H1 (cell line): Measurements from ENCODE around the gene GHRH. TPM values are rescaled to one million over a fixed set of nuclear protein-coding genes. Genes with fewer than 3 reads are reported as not detected.

ENCODE experiments used
- CTCF ChIA-PET: fragments of 300-600 bp; sonication (Branson Sonifier 250); formaldehyde crosslinking; loops from one replicate; lab custom pipeline; 2021; ENCODE audit not compliant: partially characterized antibody; lab: Charles Lee
- POLR2A ChIA-PET: fragments of 300-600 bp; sonication (Branson Sonifier 250); formaldehyde crosslinking; loops from one replicate; lab custom pipeline; 2021; ENCODE audit warnings: inconsistent platforms; ENCODE audit not compliant: partially characterized antibody; lab: Charles Lee
- DNase-seq, 2 experiments: peaks; one replicate each; pipeline versions ENCODE4 v3.0.0 to v3.0.0-alpha.2; 2010 to 2022; ENCODE audit warnings: low spot score in 2 of 2, low read depth in 1 of 2, mixed read lengths in 1 of 2
- FAIRE-seq: peaks from 2 replicates; lab custom pipeline; 2011; peaks lifted over from hg19 to GRCh38; lab: Jason Lieb, UNC
- H2AFZ ChIP-seq: 2 replicates; pipeline ENCODE4 v1.8.1; 2012; ENCODE audit warnings: low read length, inconsistent platforms
- H2AK5ac ChIP-seq: 2 replicates; pipeline ENCODE4 v1.6.1; 2013; ENCODE audit warnings: low read depth, low read length
- H2BK120ac ChIP-seq: replicated peaks from 2 replicates; pipeline ENCODE3; 2013; ENCODE audit warnings: low read depth, low read length, inconsistent platforms
- H2BK12ac ChIP-seq: 2 replicates; pipeline ENCODE4 v1.6.1; 2013; ENCODE audit warnings: low read depth, low read length
- H2BK15ac ChIP-seq: 2 replicates; pipeline ENCODE4 v1.6.1; 2013; ENCODE audit warnings: low read length
- H2BK20ac ChIP-seq: 2 replicates; pipeline ENCODE4 v1.6.1; 2013; ENCODE audit warnings: low read length
- H2BK5ac ChIP-seq: 2 replicates; pipeline ENCODE4 v1.6.1; 2013; ENCODE audit warnings: low read depth, low read length
- H3K14ac ChIP-seq: 2 replicates; pipeline ENCODE4 v1.6.1; 2013; ENCODE audit warnings: inconsistent platforms; ENCODE audit not compliant: insufficient read length
- H3K18ac ChIP-seq: 2 replicates; pipeline ENCODE4 v1.6.1; 2013; ENCODE audit warnings: low read length; ENCODE audit errors: extremely low read depth
- H3K23ac ChIP-seq: 2 replicates; pipeline ENCODE4 v1.6.1; 2013; ENCODE audit warnings: inconsistent platforms; ENCODE audit not compliant: insufficient read length
- H3K23me2 ChIP-seq: 2 replicates; pipeline ENCODE4 v1.6.1; 2013; ENCODE audit warnings: low read depth, low read length
- H3K27ac ChIP-seq: 2 replicates; pipeline ENCODE4 v1.6.1; 2011; ENCODE audit warnings: low read depth, low read length, inconsistent platforms
- H3K27me3 ChIP-seq, 4 experiments: replicated peaks in 1 of 4; 1 replicate in 1 of 4; 2 replicates in 3 of 4; pipeline versions ENCODE4 v1.6.1 to v1.8.1; 2011 to 2013; ENCODE audit warnings: low read length in 3 of 4, mild to moderate bottlenecking in 3 of 4, inconsistent platforms in 2 of 4, mixed read lengths in 2 of 4, moderate library complexity in 1 of 4; ENCODE audit not compliant: control insufficient read depth in 3 of 4, insufficient read depth in 3 of 4; ENCODE audit errors: extremely low read depth in 1 of 4
- H3K36me3 ChIP-seq, 4 experiments: 2 replicates each; pipeline versions ENCODE4 v1.6.1 to v1.8.1; 2011 to 2013; ENCODE audit warnings: mild to moderate bottlenecking in 4 of 4, low read length in 3 of 4, moderate library complexity in 2 of 4, control low read depth in 1 of 4, inconsistent platforms in 1 of 4; ENCODE audit not compliant: insufficient read depth in 4 of 4, control insufficient read depth in 2 of 4
- H3K4ac ChIP-seq: replicated peaks from 2 replicates; pipeline ENCODE3; 2013; ENCODE audit warnings: low read length, low read depth, mixed read lengths, inconsistent platforms; ENCODE audit not compliant: insufficient read length
- H3K4me1 ChIP-seq, 4 experiments: replicated peaks in 1 of 4; 1 replicate in 1 of 4; 2 replicates in 3 of 4; pipeline versions ENCODE4 v1.6.1 to v1.8.1; 2011 to 2013; ENCODE audit warnings: low read length in 3 of 4, inconsistent platforms in 2 of 4, mixed read lengths in 1 of 4; ENCODE audit not compliant: insufficient read depth in 4 of 4, control insufficient read depth in 3 of 4
- H3K4me2 ChIP-seq, 2 experiments: 2 replicates each; pipeline versions ENCODE4 v1.6.1 to v1.8.1; 2011 to 2013; ENCODE audit warnings: low read depth in 2 of 2, low read length in 2 of 2, control low read depth in 1 of 2, inconsistent platforms in 1 of 2, mild to moderate bottlenecking in 1 of 2; ENCODE audit not compliant: insufficient read depth in 1 of 2
- H3K4me3 ChIP-seq, 4 experiments: fragments of 200-600, 300-600 bp in 1 of 4; sonication (generic), shearing (Covaris generic), sonication (Bioruptor Twin) in 1 of 4; 2 replicates each; pipeline versions ENCODE4 v1.5.1 to v1.8.1; 2011 to 2016; ENCODE audit warnings: low read length in 4 of 4, low read depth in 3 of 4, control low read depth in 2 of 4, inconsistent platforms in 2 of 4, mild to moderate bottlenecking in 2 of 4, mixed read lengths in 1 of 4, moderate library complexity in 1 of 4; ENCODE audit not compliant: insufficient read depth in 2 of 4; ENCODE audit errors: extremely low read depth in 1 of 4
- H3K56ac ChIP-seq: replicated peaks from 2 replicates; pipeline ENCODE3; 2013; ENCODE audit warnings: low read depth, mild to moderate bottlenecking, mixed read lengths, low read length, inconsistent platforms; ENCODE audit not compliant: insufficient read length
- H3K79me1 ChIP-seq: 2 replicates; pipeline ENCODE4 v1.6.1; 2013; ENCODE audit warnings: low read depth, low read length, control low read depth
- H3K79me2 ChIP-seq, 2 experiments: 2 replicates each; pipeline versions ENCODE4 v1.6.1 to v1.8.1; 2012 to 2013; ENCODE audit warnings: low read length in 2 of 2, mild to moderate bottlenecking in 2 of 2, inconsistent platforms in 1 of 2; ENCODE audit not compliant: insufficient read depth in 2 of 2, control insufficient read depth in 1 of 2
- H3K9ac ChIP-seq, 4 experiments: replicated peaks in 1 of 4; 1 replicate in 1 of 4; 2 replicates in 3 of 4; pipeline versions ENCODE4 v1.6.1 to v1.8.1; 2011 to 2013; ENCODE audit warnings: low read depth in 3 of 4, low read length in 3 of 4, control low read depth in 2 of 4, mild to moderate bottlenecking in 2 of 4, moderate library complexity in 2 of 4, inconsistent platforms in 1 of 4; ENCODE audit errors: extremely low read depth in 1 of 4
- H3K9me3 ChIP-seq, 2 experiments: 2 replicates each; pipeline versions ENCODE4 v1.6.1 to v1.8.1; 2012 to 2013; ENCODE audit warnings: mild to moderate bottlenecking in 2 of 2, moderate library complexity in 2 of 2, control low read depth in 1 of 2, inconsistent platforms in 1 of 2, low read depth in 1 of 2, low read length in 1 of 2, mixed read lengths in 1 of 2; ENCODE audit not compliant: insufficient read depth in 2 of 2
- H4K20me1 ChIP-seq, 2 experiments: replicated peaks in 1 of 2; 2 replicates each; pipeline versions ENCODE3 to v1.8.1; 2011 to 2013; ENCODE audit warnings: inconsistent platforms in 2 of 2, low read length in 2 of 2, mild to moderate bottlenecking in 1 of 2; ENCODE audit not compliant: insufficient read depth in 2 of 2, control insufficient read depth in 1 of 2
- H4K5ac ChIP-seq: 2 replicates; pipeline ENCODE4 v1.6.1; 2013; ENCODE audit warnings: low read length, low read depth, mixed read lengths, inconsistent platforms; ENCODE audit not compliant: insufficient read length
- H4K8ac ChIP-seq: 2 replicates; pipeline ENCODE4 v1.8.0; 2013; ENCODE audit warnings: mild to moderate bottlenecking, moderate library complexity, low read length, inconsistent platforms; ENCODE audit not compliant: insufficient read depth; ENCODE audit errors: extremely low read depth
- H4K91ac ChIP-seq: replicated peaks from 2 replicates; pipeline ENCODE3; 2013; ENCODE audit warnings: low read length, mixed read lengths, inconsistent platforms; ENCODE audit not compliant: insufficient read length
- CBX8 ChIP-seq: fragments of 300-800, 300-1000 bp; sonication (generic); IDR thresholded peaks from 2 replicates; pipeline ENCODE4 v1.7.1; 2016; ENCODE audit warnings: low read depth, low read length, borderline replicate concordance
- CTBP2 ChIP-seq: IDR thresholded peaks from 2 replicates; pipeline ENCODE4 v1.7.0; 2011; ENCODE audit warnings: borderline replicate concordance, mild to moderate bottlenecking, moderate library complexity, mixed read lengths, low read length; ENCODE audit not compliant: insufficient read depth, insufficient read length
- POLR2A ChIP-seq, 2 experiments: IDR thresholded peaks; 1 replicate in 1 of 2; 2 replicates in 1 of 2; pipeline ENCODE4 v1.6.1; 2011; ENCODE audit warnings: low read depth in 2 of 2, low read length in 2 of 2, mild to moderate bottlenecking in 2 of 2; ENCODE audit errors: control extremely low read depth in 1 of 2
- SP1 ChIP-seq: IDR thresholded peaks from 2 replicates; pipeline ENCODE4 v1.6.1; 2011; ENCODE audit warnings: low read depth, low read length
- WGBS, 2 experiments: shearing (Covaris generic) in 1 of 2; methylation state at CpG; one replicate each; pipeline versions ENCODE4 v1.1.6 to v1.1.7; 2013 to 2015; ENCODE audit warnings: low lambda C conversion rate in 2 of 2, mixed read lengths in 2 of 2, inconsistent platforms in 1 of 2, low coverage in 1 of 2, missing lambda C conversion rate in 1 of 2; ENCODE audit not compliant: insufficient replicate concordance in 2 of 2, insufficient coverage in 1 of 2, insufficient read length in 1 of 2; ENCODE audit errors: extremely low coverage in 1 of 2, missing lambda C conversion rate in 1 of 2; 5-methylcytosine and 5-hydroxymethylcytosine counted together
- polyA plus RNA-seq, 7 experiments: library from polyadenylated mRNA; depleted of rRNA in 3 of 7; stranded (reverse) in 5 of 7; unstranded in 2 of 7; fragments of >200 nt in 5 of 7; fragments of 200-250 nt in 2 of 7; gene quantifications; 1 replicate in 5 of 7; 2 replicates in 1 of 7; 4 replicates in 1 of 7; pipeline versions ENCODE4 v1.2.1 to v1.2.3, GENCODE V29; 2011 to 2013; ENCODE audit warnings: missing spikeins in 2 of 7, mixed read lengths in 2 of 7
- total RNA-seq: library from RNA; stranded (reverse); fragmentation: NEBNext Ultra II Directional; extraction: Animal tissue kit (Norgen Biotek cat#: 25700); gene quantifications from 2 replicates; pipeline ENCODE4 v1.2.1, GENCODE V29; 2021

Gene GHRH
- total and polyA plus RNA-seq, 2 of the 8 experiments (the other 6 are each of a cell fraction or from before 2014, with no cell fraction given) = not detected

DNA sequence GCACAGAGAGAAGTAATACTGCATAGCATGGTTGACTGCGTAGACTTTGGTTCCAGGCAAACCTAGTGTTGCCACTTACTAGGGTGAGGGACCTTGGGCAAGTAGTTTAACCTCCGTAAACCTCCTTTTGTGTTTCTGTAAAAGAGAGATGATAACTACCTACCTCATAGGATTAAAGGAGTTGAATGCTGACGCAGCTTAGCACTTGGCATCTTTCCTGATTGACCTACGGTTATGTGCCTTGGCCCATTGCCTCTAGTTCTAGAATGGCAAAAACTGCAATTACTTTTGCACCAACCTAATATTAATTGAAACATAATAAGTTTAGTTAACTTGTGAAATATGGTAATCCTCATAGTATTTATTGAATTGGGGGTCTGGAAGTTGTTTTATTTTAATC lies 19.1 kb downstream of the GHRH start:
- no peak for DNase-seq
- Histone ChIP-seq H4K20me1 (peaks cover 0 to 2% of the 10 kb centered on the region in 2 experiments), H2AFZ (no peak overlapping the region), H2BK120ac (no peak overlapping the region), H4K91ac (no peak overlapping the region), H3K79me1 (no peaks in the 10 kb centered on the region), H3K9me3 (no peaks in the 10 kb centered on the region), H2BK20ac (no peak overlapping the region), H3K23ac (no peak overlapping the region), H2BK15ac (no peak overlapping the region), H3K56ac (no peak overlapping the region), H2AK5ac (no peak overlapping the region), H2BK12ac (no peak overlapping the region), H3K9ac (no peak overlapping the region), H3K79me2 (no peaks in the 10 kb centered on the region), H3K4ac (no peak overlapping the region), H3K18ac (no peak overlapping the region), H3K27me3 (no peaks in the 10 kb centered on the region), H4K5ac (no peak overlapping the region), H4K8ac (no peak overlapping the region), H3K27ac (no peak overlapping the region), H3K36me3 (peaks cover 10 to 68% (median 48%) of the 10 kb centered on the region in 4 experiments; a peak in 7 of 8 replicates), H3K14ac (no peak overlapping the region), H2BK5ac (no peak overlapping the region), H3K4me2 (no peak overlapping the region), H3K4me3 (no peak overlapping the region), H3K4me1 (peaks cover 8 to 15% (median 11%) of the 10 kb centered on the region in 4 experiments; a peak in 6 of 7 replicates), H3K23me2 (no peaks in the 10 kb centered on the region)
- FAIRE-seq = no peak
- WGBS, 2 experiments = 95% methylated on average over 4 of the region's 4 CpGs; no CpG with 5 or more reads in 1 of the 2 experiments
- TF ChIP-seq SP1 = no peak
- no peak for TF ChIP-seq CBX8
- no peak for TF ChIP-seq POLR2A (IDR thresholded peaks at IDR 0.05; ENCODE audit: control extremely low read depth in 1 of 2, low read depth in 2 of 2, low read length in 2 of 2)
- TF ChIP-seq CTBP2 = no peak
- ChIA-PET CTCF (interaction anchor here (0.7 to 5.9 kb wide), 15 partner anchors 9 to 102 kb away, joined by 3 to 22 read pairs (median 6); no protein-coding TSS in a partner anchor), POLR2A (interaction anchor here (1.5 to 1.9 kb wide), 4 partner anchors 10 to 47 kb away, joined by 3 to 10 read pairs (median 3); no protein-coding TSS in a partner anchor)
